ENCODE results near the gene BTG1.
A peak's percentile ranks its signal among the peaks of the same experiment; 100 is the strongest.
"Not testable (repeated sequence)": the region's sequence is repeated elsewhere in the genome, so short reads cannot be mapped to it uniquely, and the experiment has no call there.

The BTG1 gene

DNA sequence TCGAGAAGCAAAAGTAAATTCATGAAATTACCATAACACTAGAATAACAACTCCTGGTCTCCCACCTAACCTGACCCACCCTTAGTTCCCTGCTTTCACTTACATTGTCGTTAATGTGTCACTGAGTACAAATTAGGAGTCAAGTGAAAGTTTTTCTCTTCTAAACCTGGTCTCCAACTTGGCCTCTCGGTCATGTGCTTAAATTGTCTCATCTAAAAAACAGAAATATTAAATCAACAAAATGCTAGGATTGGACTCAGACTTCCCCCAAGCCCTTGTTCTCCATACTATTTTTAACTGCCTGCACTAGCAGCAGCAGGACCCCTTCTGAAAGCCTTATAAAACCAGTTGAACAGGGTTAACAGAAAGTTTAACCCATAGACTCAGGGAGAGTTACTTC is 1.8 kb upstream of the BTG1 start:
- no peak for DNase-seq

DNA sequence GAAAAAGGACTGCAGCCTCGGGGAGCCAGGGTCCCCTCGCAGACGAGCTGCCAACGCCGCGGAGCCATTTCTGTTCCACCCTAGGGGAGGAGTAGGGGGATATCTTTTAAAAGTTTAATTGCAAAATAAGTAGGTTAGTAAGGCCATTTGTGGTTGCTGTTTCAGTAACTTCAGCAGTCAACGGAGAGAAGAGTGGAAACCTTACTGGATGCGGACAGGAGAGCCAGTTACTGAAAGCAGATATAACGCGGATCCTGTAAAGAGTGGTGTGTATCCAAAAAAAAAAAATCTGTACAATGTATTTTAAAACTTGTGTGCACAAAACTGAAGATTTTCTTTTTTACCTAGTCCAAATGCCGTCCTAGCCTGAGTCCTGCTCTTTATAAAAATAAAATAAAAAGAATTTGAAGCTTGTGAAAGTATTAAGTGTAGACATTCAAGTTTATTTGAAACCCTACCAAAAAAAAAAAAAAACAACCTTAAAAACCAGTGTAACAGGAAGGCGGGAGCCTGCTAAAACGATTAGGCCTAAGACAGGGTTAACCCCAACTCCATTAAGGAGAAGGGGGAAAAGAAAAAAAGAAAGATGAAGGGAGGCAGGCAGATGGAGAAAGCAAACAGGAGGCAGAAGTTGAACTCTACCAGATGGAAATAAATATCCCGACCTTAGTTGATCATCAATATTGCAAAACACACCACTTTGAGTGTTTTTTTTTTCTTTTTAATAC is 1.0 kb upstream of the BTG1 start:
- DNase-seq: no peak

DNA sequence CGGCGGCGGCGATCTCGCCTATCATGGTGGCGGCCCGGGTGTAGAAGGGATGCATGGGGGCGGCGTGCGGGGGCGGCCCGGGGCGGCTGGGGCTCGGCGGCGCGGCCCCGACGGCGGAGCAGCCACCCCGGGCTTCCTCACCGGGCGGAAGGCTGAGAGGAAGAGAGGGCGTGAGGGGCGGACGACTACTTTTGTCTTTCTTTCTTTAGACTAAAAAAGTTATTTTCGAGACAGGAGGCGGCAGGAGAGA is 240 bp downstream of the BTG1 start:
- DNase-seq: no peak

DNA sequence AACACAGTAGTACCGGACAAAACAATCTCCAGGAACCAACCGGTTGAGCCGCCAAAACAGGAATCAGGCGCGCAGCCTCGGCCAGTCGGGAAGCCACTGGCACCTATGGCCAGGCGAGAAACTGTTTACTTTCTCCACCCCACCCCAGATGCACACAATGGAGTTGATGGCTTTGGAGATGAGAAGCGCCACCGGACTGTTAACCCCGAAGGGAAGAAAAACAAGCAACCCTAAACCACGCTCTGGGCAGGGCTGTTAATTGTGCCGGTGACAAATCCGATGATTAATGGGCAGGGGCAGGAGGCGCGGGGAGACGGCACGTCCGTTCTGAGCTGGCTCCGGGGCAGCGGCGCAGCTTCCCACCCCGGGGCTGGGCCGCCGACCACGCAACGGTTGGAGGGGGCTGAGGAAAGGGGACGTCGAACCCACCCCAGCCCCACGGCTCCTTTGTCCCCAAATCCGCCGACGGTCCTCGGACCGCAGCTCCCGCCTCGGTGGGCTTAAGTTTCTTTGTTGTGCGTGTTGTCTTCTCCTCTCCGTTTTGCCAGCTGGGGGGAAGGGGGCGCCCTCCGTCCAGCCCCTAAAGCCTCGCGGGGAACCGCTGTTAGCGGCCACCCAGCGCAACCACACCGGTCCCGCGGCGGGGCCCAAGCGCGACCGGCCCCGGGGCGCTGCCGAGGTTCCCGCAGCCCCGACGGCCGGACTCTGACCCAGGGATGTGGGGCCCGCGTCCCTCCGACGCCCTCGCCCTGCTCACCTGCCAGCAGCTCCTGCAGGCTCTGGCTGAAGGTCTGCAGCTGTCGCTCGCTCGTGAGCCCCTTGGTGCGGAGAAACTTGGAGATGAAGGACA is 790 bp downstream of the BTG1 start:
- peak; percentile 78 for DNase-seq

DNA sequence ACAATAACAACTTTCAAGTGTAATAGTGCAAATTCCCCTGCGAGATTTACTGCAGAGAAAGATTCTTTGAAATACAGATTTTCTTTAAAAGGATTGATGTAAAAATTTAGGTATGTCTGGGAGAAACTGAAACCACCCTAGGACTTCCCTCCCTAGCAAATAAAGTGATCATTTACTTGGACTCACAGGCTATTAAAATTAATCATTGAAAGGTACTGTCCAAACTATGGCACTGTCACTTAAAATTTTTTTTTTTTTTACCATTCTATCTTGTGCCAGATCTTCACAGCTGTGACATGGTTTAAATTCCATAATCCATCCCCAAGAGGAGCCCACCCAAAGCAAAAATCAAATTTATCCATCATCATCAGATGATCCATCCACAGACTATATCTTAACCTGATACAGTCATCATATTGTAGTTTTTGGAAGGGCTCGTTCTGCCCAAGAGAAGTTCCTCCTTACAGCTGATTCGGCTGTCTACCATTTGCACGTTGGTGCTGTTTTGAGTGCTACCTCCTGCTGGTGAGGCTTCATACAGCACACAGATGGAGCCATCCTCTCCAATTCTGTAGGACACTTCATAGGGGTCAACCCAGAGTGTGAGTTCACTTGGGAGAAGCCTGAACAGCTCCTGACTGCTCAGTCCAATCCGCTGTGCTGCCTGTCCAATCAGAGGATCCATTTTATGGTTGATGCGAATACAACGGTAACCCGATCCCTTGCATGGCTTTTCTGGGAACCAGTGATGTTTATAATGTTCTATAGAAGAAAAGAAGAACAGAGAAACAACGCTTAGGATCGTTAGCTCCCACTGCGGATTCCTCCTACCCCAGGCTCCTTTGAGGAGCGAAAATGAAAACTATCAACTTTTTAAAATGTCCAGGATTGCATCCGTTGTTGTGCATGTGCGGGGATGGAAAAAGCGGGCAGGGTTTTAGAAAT is 1.7 kb downstream of the BTG1 start:
- peak; percentile 79 for DNase-seq

DNA sequence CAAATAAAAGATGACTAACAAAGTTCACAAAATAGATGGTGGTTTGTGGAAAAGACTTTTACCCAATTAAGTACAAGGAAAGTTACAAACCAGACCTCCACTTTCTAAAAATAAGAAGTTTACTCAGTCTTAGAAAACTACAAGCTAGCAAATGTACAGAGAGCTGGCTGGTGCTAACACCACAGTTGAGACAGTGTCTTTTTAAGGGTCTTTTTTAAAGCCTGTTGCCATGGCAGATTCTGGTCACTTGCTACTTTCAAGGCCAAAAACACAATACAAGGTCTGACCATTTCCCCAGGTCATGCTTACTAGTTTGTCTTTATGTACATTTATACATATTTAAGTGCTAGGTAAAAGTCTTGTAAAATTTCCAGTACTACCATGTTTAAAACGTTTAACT is 2.4 kb downstream of the BTG1 start:
- no peak for DNase-seq

DNA sequence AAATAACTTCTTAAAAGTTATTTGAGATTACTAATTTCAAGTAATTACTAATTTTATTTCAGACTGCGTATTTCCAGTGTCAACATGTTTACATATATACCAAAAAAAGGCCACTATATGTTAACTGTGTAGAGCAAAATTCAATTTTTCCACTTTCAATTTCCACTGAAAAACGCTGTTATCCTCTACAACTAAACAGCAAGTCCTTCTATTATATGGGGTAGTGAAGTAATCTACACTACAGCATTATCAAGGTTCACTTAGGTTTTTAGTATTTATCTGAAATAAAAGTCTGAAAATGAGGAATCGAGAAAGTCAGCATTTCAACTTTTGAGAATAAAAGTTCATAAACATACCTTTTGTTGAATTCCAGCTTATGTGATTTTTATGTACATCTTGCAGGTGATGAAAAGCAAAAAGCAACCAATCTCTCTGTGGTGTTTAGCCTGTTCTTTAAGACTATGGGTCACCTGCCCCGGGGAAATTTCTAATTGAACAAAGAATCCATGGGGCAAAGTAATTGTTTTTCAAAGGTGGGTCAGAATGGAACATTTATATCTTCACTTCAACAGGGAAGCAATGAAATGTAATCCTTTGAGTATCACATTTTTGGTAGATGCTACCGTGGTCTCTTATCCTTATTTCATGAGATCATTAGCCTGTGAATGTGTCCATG is 3.3 kb downstream of the BTG1 start:
- no peak for DNase-seq

DNA sequence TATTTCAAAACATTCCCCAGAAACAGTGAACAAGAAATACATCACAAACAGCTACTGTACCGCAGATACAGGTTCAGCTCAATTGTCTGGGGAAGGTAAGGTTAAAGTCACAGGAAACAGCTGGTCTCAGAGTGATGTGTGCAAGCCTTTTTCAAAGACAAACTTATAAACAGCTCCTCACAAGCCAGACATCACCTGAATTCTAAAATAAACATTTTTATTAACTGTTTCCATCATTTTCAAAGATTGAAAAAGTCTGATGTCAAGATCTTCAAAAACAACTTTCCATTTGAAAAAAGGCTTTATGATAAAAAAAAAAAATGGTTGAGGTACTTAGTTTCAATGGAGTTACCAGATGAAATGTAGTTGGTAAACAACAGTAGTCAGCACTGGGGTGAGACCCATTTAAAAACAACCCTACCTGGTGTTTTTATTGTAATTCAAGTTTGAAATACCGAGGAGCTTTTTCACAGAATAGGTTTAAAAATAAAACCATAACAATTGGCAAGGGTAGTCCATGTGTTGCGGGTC is 4.0 kb downstream of the BTG1 start:
- no peak for DNase-seq

DNA sequence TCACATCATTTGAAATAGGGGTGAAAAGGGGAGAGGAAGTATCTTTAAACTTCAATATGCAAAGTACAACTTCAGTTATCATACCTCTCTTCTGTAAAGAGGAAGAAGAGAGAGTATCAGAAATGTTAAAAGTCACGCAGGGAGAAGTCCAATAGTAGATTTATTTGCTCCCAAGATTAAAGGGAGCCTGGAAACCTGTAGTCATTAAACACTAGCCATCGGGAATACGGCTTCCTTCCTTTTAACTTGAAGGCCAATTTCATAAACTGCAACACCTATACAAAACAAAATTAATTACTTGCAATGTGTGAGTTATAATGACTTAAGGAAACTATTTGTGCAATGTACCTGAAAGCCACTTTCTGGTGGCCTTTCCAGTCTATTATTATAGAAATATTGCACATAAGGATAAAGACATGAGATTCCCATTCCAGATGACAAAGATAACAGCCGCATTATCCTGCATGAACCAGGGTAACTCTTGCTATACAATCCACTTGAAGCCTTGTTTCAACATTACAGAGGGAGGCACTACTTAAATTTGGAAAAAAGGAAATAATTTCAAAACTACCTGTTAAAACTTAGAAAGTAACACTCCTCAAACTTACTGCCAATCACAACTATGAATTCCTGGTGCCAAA is 4.6 kb downstream of the BTG1 start:
- no peak for DNase-seq

DNA sequence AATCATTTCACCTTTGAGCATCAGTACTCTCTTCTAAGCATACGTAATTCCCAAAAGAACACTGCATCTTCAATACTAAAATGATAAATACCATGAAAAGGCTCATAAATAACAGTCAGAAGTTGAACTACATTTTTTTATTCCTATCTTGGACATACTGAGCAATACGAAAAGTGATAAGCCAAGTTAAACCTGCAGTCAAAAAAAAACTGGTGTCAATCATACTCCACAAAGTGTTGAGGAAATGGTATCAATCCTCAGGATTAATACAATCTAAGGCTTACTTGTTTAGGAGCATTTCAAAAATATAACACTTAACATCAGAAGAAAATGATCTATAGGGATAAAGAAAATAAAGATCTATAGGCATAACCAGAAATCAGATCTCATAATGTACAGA is 5.5 kb downstream of the BTG1 start:
- no peak for DNase-seq

DNA sequence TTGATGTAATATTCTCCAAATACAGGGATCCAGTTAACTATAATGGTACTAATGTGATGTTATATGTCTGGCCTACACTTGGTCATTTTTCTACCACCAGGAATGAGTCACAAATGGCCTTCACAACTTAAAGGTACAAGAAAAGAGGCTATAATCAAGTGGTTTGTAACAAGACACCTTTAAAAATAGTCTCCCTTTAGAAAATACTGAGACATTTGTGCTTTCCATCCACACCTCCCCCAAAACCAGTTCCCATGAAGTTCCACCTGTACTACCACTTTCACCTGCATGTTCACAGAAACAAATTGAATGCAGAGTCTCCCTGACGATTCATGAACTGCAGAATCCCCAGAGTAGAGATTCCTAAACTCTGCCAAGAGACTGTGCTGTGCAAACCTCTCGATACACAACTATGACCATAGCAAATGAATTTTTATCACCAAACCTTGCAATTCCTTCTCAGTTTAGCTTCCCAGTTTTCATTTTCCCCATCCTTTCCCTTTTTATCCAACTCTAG is 6.0 kb downstream of the BTG1 start:
- peak; percentile 22 for DNase-seq

DNA sequence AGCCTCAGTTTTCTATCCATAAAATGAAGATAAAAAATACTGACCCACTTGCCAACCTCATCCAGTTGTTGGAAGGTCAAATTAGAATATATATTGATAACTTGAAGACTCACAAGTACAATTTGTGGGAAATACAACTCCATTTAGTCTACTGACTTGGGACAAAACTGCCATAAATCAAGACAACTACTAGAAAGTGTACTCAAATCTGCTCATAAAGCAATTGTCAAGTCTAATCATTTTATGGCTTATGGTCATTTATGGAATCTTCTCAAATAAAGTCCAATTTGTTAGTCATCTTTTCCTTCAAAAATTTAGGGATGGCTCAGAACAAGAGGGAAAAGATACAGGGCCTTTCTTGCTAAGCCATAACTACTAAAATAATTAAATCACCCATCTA is 7.0 kb downstream of the BTG1 start:
- DNase-seq: no peak

DNA sequence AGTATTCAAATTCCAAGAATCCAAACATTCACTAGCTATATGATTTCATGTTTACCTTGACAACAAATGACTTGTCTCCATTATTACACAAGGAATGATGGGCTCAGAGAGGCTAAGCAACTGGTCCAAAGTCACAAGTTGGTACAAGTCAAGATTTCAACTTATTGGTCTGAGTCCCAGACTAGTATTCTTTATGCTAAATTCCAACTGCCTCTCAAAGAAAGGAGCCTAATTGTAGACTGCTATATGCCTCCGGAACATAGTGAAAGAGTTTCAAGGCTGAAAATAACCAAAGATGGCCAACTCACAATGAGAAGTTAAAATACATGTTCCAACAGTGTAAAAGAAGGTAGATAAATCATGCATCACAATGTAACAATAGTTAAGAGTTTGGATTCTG is 7.5 kb downstream of the BTG1 start:
- no peak for DNase-seq

DNA sequence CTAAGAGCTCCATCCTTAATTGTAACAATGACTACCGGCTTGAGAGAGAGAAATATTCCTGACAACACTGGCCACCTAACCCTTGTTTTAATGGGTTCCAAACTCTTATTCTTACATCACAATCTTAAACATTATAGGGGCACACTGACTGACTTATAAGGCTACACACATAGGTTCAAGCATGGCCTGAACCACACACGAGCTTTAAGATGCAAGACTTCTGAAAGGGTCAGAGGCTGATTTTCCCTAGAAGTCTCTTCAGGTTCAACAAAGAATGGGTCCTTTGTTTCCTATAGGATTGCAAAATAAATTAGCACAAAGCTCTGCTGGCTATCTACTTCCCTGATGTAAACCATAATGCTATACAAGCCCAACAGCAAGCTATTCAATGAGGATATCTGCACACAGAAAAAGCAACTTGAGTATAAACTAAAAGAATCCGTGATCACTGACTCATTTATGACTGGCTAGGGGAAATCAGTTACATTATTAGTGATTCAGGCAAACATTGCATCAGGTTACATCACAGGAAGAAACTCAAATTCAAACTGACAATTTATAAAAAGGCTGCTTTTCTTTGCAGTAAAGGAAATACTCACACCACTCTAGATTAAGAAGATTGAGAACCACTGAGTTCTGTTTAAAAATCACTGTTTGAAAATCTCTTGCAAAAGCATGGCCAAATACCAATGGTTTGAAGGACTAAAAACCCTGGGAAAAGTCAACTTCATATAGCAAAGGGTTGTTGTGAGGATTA is 8.5 kb downstream of the BTG1 start:
- DNase-seq: no peak

DNA sequence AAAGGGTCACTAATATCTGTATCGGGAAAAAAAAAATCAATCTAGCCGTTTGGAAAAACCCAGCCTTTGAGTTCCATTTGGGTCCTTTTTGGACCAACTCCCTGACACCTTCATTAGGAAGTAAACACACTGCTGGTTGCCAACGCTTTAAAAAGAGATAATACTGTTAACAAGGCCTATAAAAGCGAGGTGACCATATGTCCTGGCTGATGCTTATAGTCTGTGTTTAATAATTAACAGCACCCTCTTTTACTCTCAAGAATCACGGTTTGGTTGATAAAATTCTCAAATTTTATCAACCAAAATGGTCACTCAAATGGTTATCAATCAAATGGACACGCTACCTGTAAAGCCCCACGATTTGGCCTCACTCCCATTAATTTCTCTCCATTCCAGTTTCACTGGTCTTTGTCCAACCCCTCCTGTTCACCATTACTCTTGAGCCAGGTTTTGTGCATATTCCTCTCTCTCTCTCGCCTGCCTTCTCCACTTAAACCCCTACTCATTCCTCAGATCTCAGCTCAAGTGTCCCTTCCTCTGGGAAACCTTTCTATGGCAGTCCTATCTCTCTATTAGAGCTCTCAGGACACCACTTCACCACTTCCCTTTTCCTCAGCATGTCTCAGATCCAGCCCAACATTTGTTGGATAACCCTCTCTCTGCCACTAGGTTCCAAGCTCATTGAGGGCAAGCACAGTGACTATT is 9.5 kb downstream of the BTG1 start:
- DNase-seq: peak; percentile 32

DNA sequence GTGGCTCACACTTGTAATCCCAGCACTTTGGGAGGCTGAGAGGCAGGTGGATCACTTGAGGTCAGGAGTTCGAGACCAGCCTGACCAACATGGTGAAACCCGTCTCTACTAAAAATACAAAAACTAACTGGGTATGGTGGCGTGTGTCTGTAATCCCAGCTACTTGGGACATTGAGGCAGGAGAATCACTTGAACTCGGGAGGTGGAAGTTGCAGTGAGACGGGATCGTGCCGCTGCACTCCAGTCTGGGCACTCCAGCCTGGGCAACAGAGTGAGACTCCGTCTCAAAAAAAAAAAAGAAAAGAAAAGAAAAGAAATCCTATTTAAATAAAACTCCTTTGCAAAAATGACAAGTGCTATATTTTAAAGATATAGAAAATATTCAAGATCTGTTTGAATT is 10.1 kb downstream of the BTG1 start:
- not testable (repeated sequence) for DNase-seq

DNA sequence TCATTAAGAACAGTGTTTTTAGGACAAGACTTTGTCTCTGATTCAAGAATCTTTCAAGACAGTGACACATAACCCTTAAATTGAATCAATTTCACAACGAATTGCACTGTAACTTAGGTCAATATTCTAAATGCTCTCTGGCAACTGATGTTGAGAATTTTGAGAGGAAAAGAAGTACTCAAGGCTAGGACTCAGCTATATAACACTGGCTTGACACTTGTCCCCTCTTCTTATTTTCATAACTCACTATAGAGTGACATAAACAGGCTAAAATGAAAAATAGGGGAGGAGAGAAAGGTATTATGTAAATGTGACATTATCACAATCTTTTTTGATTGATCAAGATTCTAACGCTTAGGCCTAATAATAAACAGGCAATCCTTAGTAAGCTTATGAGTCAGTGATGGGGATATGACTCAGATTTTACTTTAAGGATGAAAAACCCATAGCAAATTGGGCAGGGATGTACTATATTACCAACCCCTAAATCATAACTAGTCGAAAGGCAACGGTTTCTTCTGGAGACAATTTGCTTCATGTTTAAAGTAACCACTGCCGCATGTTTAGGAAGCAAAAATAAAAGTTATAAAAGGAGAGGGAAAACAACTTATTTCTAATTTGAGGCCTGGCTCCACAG is 10.9 kb downstream of the BTG1 start:
- DNase-seq: no peak

DNA sequence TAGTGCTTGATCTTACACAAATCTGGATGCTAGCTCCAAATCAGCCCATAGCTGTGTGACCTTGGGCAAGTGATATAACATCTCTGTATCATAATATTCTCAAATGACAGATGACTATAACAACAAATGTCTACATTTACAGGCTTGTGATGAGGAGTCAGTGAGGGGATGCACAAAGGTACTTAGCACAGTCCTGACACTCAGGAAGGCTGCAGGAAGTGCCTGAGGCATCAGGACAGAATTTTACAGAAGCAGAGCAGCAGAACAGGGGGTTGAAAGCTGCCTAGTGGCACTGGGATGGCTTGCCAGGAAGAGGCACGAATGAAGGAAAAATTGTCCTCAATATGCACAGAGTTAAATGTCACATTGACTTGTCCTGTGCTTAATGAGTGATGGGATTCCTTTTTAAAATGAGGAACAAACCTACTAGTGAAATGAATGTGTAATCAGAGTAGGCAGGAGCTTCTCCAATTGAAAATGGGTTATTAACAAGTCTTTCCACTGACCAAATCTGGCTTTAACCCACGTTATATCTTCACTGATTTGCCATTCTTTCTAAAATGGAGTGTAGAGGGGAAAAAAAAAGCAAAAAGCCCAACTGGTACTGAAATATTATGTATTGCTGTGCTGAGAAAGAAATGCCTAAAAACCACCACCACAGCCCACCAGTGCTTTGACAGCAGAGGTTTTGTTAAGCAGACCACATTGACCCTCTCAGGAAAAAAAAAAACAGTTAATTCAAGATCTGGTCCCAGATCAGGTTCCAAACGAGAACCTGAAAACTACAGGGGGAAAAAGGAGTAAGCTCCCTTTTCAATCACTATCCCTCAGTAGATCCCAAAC is 11.6 kb downstream of the BTG1 start:
- no peak for DNase-seq

DNA sequence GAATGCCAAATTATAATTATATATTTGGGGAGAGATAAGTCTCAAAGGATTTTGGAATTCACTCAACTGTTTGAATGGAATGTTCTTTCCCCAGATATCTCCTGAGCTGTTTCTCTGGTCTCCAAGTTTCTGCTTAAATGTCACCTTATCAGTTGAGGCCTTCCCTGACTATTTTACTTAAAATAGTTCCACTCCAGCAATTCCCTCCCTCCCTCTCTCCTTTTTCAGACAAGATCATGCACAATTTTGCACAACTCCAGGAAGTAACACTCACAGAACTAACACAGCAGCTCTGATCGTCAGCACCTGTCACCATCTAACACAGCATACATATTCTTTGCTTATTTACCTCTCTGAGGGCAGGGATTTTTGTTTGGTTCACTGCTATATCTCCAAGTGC is 12.5 kb downstream of the BTG1 start:
- no peak for DNase-seq

All from NCI-H2029 treated with DMSO at 0.1 percent for 48 hours (cell line).